SKM-1 treated with dmso at 0.1 percent for 144 hours (cell line): ENCODE measurements around the gene TMUB1.
"Not testable (repeated sequence)": the region's sequence is repeated elsewhere in the genome, so short reads cannot be mapped to it uniquely, and the experiment has no call there.

Experiments
- DNase-seq: peaks from one replicate; lab custom pipeline; 2025; ENCODE audit not compliant: unreplicated experiment; lab: John Stamatoyannopoulos, UW

The TMUB1 gene

DNA sequence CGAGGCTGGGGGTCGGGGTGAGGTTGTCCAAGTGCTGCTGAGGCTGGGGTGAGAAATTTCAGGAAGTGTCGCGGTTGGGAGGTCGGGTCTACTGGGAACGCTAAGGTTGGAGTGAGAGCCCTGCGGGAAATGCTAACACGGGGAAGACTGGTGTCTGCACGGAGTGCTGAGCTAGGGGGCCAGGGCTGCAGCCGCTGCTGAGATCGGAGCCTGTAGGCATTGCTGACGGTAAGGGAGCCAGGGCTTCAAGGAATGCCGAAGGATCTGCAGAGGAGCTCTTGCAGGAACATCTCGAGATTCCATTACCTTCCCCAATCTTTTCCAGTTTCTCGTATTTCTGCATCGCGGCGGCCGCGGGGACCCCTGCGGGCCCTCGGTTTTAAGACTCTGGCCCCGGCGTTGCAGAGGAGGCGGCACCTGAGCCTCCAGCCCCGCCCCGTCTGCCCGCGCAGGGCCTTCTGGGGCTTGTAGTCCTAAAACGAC is 25.7 kb downstream of the TMUB1 start, which contains the start of gene CDK5:
Gene CDK5, minus strand, starts transcription at position 392 of the 483 bp plus-strand sequence. Its CDS starts 49 bp downstream, at position 343.
- DNase-seq, result no peak

- DNase-seq, result no peak
These were observed 26.4 kb downstream of the TMUB1 start for GRCh38 chr7:151056666-151057505.

DNA sequence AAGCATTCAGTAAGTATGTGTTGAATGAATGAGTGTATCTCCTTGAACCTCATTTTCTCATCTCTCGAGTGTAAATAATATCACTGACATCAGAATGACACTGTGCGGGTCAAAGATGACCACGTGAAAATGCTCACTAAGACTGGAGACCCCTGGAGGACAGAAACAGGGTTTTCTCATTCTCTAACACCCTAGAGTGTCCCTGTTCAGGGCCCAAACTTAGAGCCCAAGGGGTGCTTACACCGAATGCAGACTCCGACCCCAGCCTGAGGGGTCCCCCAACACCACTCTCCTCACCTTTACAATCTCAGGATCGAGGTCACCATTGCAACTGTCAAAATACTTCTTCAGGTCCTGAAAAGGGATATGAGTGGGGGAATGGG is 27.0 kb downstream of the TMUB1 start:
- DNase-seq, result no peak

DNA sequence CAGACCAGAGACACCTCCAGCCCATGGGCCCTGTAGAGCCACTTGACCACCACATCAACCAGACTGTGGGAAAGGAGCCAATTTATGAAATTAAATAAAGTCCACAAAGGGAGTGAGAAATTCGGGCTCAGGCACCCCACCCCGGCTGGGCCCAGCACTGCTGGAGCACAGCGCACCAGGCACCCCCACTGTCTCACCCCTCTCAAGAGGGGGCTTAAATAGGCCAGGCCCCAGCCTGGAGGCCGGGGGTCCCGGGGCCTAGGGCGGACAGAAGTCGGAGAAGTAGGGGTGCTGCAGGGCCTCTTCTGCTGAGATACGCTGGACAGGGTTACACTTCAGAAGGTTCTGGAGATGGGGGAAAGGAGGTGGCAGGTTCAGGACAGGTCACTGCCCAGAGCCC is 29.5 kb downstream of the TMUB1 start:
- no peak for DNase-seq

- peak; percentile 4 for DNase-seq
These were observed 30.2 kb downstream of the TMUB1 start for GRCh38 chr7:151053096-151053495.

DNA sequence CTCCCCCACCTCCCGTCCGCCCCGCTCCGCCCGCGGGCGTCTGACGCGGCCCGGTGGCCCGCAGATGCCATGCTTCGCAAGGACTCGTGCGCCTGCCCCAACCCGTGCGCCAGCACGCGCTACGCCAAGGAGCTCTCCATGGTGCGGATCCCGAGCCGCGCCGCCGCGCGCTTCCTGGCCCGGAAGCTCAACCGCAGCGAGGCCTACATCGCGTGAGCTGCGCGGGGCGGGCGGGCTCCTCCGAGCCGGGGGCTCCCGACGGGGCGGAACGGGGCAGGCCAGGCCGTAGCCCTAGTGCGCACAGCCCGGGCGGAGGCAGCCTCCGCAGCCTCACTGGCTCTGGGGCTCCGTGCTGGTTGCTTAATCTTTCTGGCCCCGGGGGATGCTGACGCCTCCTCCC is 32.2 kb downstream of the TMUB1 start:
- no peak for DNase-seq

DNA sequence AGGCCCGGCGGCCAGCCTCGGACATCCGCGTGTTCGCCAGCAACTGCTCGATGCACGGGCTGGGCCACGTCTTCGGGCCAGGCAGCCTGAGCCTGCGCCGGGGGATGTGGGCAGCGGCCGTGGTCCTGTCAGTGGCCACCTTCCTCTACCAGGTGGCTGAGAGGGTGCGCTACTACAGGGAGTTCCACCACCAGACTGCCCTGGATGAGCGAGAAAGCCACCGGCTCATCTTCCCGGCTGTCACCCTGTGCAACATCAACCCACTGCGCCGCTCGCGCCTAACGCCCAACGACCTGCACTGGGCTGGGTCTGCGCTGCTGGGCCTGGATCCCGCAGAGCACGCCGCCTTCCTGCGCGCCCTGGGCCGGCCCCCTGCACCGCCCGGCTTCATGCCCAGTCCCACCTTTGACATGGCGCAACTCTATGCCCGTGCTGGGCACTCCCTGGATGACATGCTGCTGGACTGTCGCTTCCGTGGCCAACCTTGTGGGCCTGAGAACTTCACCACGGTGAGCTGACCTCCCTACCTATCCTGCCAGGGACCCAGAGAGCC is 34.3 kb downstream of the TMUB1 start:
- no peak for DNase-seq

GRCh38 chr7:151047976-151048815 is 35.1 kb downstream of the TMUB1 start, which contains the start of gene ASIC3:
ASIC3 (plus strand) TSS chr7:151048531; CDS start chr7:151048886, 355 bp downstream.
- no peak for DNase-seq

DNA sequence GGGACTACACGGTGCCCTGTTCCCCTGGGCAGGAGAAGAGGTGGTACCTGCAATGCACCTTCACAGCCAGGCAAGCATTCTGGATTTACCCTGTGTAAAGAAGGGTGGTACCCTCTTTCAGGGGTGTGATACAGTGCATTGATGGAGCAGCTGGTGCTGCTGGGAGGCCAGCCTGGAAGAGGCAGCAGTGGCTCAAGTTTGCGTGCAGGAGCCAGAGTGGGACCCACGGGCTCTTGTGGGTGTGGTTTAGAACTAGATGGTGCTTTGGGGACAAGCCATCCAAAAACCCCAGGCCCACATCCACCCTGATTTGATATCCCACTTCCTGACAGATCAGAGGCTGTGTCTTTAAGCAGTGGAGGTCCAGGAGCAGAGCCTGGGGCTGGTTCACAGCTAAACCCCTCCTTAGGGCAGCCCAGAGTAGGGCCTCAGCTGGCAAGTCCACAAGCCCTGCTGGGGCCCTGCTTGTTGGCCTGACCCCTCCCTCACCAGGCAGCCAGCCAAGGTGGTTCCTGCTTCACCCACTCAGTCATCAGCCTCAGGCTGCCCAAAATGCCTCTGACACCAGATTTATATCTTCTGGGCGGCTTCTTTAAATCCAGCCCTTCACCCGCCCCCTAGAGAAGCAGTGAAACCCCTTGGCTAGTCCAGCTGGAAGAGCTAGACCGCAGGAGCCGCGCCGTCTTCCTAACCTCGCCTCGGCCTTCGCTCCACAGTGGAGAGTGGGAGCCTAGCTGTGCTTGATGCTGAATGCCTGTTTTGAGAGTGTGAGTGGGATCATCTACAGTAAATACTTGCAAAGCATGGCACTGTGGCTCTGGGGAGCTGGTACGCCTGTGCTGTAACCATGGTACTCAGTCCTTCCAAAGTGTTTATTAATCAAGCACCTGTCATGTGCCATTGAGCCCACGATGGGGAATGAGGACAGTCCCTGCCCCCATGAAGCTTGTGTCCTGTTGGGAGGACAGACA is 36.4 kb downstream of the TMUB1 start:
- no peak for DNase-seq

GRCh38 chr7:151045967-151046366 is 37.3 kb downstream of the TMUB1 start:
- no peak for DNase-seq

DNA sequence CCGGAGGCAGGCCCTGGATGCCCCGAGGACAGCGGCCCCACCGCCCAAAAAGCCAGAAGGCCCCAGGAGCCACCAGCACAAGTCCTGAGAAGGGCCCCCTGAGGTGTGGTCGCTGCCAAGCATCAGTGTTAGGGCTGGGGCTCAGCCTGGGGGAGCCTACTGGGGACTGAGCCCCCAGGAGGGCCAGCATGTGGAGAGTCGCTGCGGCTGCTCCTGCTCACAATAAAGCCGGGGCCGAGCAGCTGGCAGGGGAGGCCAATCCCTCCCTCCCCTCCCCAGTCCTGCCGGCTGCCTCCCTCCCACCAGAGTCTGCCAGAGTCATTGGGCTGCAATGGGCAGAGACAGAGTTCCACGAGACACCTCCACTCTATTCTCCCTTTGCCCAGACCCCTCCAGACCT is 38.0 kb downstream of the TMUB1 start:
- no peak for DNase-seq

- no peak for DNase-seq
These were observed 39.3 kb downstream of the TMUB1 start for GRCh38 chr7:151043959-151044358.

DNA sequence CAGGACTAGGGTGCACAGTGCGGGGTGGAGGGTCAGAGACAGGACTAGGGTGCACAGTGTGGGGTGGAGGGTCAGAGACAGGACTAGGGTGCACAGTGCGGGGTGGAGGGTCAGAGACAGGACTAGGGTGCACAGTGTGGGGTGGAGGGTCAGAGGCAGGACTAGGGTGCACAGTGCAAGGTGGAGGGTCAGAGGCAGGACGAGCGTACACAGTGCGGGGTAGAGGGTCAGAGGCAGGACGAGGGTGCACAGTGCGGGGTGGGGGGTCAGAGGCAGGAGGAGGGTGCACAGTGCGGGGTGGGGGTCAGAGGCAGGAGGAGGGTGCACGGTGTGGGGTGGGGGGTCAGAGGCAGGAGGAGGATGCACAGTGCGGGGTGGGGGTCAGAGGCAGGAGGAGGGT is 39.8 kb downstream of the TMUB1 start:
- not testable (repeated sequence) for DNase-seq

DNA sequence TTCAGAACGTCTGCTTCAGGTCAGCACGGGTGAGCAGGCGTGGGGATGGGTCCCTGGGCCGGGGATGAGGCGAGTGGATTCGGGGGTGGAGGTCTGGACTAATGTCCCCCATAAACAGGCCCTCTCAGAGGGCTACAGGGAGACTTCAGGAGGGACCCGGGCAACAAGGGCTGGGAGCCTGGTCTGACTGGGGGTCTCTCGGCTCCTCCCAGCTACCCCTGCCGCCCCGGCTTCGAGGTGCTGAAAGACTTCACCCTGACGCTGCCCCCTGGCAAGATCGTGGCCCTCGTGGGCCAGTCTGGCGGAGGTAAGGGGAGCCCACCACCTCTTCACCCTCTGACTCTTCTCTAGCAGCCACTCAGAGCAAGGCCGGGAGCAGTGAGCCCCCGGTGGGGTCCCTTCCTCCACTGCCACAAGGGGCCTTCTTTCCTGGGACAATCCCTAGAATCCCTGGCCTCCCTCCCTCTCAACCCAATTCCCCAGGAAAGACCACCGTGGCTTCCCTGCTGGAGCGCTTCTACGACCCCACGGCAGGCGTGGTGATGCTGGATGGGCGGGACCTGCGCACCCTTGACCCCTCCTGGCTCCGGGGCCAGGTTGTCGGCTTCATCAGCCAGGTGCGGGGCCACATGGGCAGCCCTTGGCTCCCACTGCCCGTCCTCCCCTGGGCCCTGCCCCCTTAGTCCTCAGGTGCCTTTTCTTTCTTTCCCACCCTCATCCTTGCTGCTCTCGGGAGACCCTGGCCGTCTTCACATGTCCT is 42.5 kb downstream of the TMUB1 start:
- no peak for DNase-seq

GRCh38 chr7:151039850-151040548 is 43.3 kb downstream of the TMUB1 start:
- no peak for DNase-seq

GRCh38 chr7:151038951-151039849 is 44.1 kb downstream of the TMUB1 start:
- DNase-seq, result peak; percentile 52

DNA sequence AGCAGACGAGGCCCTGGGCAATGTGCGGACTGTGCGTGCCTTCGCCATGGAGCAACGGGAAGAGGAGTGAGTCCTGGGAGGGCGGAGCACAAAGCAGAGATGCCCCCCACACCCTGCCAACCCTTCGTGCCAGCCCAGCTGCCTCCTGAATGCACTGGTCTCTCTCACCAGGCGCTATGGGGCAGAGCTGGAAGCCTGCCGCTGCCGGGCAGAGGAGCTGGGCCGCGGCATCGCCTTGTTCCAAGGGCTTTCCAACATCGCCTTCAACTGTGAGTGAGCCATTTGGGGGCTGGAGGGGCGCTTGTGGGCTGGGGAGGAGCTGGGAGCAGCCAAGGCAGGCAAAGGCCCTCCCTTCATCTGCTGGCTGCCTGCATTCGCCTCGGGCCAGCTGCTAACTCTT is 47.4 kb downstream of the TMUB1 start:
- no peak for DNase-seq
